ENCODE measurements around the gene WBP1.
A peak's percentile ranks its signal among the peaks of the same experiment; 100 is the strongest.

The WBP1 gene

GRCh38 chr2:74458132-74458937, at the start of gene WBP1:
TSS of gene WBP1 (plus strand) at chr2:74458438. CDS start at chr2:74458603, 165 bp downstream.
- peak; percentile 99 for DNase-seq

- DNase-seq = no peak
Observed at GRCh38 chr2:74413001-74413698, 45.1 kb upstream of the WBP1 start.

- DNase-seq = peak; percentile 12
Observed at GRCh38 chr2:74414441-74414840, 43.8 kb upstream of the WBP1 start.

- no peak for DNase-seq
Observed at GRCh38 chr2:74414881-74415761, 43.1 kb upstream of the WBP1 start.

DNA sequence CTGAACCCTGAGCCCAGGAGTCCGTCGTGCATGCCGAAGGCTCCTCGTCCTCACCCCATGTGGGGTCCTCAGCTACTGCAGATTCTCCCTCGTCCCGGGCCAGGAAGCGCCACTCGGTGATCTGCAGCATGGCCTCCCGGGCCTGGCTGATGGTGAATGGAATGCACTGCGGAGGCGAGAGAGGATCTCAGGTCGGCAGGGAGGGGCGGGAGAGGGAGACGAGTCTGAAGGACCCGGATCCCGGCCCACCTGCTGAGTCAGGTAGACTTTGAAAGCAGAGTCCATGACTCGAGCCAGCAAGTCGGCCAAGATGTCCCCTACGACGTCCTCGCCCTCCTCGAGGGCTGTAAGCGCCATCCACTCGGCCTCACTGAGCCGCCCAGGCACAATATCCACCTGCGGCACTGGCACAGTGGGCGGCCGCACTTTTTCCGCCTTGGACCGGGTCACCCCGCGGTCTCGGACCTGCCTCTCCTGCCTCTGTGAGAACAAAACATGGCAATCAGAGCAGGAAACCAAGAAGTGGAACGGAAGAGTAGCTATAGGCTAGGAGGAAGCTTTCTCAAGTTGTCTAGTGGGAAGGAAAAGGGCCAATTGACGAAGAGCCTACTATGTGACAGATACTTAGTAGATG, 42.4 kb upstream of the WBP1 start:
- DNase-seq = no peak

DNA sequence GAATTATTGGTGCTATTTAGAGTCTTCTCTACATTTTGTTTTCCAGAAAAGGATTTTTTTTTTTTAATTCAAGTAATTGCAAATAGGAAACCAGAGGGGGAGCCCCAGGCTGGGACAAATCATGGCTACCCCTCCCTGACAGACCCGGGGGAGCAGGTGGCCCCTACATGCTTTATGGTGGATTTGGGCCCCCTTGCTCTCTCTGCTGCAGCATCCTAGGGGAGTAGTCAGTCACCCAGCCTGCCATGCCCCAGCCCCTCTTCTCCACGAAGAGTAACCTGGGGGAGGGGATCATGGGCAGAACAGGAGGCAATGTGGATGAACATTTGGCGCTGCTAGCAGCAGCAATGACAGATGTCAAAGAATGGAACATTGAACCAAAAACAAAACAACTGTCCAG, 41.5 kb upstream of the WBP1 start:
- DNase-seq = no peak

GRCh38 chr2:74417197-74417596, 41.0 kb upstream of the WBP1 start:
- no peak for DNase-seq

DNA sequence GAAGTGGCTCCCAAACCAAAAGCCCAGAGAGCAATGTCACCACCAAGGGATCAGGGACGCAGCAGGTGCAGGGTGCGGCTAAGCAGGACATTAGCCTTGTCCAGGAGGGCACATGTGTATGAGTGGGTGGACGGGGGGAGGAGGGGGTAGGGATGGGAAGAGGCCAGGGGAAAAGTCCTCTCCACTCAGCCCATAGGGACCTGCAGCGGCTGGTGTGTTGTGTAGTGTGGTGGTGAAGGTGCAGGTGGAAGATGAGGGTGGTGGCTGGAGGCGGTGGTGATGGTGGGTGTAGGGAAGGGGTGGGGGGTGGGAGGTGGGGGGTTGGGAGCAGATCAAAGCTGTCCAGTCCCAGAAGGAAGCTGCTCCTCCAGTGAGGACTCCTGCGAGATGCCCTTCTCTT, 40.5 kb upstream of the WBP1 start:
- DNase-seq = no peak

- DNase-seq = no peak
Observed at GRCh38 chr2:74418312-74418711, 39.9 kb upstream of the WBP1 start.

DNA sequence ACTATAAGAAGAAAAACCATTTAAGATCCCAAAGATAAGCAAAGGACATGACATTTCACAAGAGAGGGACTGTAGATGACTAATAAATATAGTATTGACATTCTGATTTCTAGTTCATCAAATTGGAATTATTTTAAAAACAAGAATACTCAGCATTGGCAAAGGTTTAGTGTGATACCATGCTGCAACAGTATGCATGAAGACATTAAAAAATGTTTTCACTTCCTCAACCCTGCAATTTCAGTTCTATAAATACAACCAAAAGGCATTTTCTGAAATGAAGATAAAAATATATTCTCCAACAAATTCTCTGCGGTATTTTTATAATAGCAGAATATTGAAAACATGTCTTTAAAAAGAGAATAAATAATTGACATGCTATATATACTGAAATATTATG, 38.9 kb upstream of the WBP1 start:
- no peak for DNase-seq

DNA sequence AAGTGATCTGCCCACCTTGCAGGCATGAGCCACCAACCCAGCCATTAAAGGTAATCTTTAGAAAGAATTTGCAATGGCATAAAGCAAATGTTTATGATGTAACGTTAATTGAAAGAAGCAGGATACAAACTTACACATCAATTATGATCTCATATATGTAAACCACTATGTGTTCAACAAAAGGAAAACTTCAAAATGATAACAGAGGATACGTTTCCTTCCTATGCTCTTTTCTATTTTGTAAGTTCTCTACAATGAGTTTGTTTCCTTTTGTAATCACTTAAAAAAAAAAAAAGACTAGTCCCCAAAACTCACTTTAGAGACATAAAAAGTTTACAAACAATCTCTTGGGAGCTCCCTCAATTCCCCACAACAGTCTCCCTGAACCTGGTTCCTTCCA, 38.2 kb upstream of the WBP1 start:
- no peak for DNase-seq

GRCh38 chr2:74420443-74421103, 37.7 kb upstream of the WBP1 start:
- DNase-seq = peak; percentile 13

GRCh38 chr2:74421221-74421870, 36.9 kb upstream of the WBP1 start, which contains the start of the genes C2orf81 and WDR54:
TSS of gene C2orf81 (minus strand) at chr2:74421619. CDS start at chr2:74421560, 59 bp downstream.
TSS of gene WDR54 (plus strand) at chr2:74421730. CDS start at chr2:74422154, 424 bp downstream.
- DNase-seq = peak; percentile 97

DNA sequence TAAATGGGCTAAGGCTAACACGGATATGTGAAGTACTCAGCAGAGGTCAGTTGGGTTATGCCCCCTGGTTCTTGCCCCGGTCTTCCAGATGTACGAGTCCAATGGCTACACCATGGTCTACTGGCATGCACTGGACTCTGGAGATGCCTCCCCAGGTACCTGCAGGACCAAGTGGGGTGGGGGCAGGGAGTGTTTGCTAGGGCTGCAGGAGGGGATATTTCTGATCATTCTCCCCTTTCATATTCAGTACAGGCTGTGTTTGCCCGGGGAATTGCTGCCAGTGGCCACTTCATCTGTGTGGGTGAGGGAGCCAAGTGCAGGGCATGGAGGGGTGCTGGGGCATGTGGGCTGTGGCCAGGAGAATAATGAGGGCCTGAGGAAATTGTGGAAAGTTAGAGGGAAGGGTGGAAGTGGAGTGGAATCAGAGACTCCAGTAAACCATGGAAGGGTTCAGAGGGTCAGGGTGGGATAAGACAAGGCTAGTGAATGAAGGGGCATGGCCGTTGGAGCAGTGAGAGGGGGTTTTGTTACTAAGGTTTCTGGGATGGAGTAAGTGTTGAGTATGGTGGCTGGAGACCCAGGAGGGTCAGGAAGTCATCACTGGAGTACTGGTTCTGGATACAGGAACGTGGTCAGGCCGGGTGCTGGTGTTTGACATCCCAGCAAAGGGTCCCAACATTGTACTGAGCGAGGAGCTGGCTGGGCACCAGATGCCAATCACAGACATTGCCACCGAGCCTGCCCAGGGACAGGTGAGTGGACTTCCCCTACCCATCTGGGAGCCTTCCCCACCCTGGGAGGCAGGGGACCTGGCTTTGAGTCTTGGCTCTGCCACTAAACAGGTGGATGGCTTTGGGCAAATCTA, 34.8 kb upstream of the WBP1 start:
- no peak for DNase-seq

DNA sequence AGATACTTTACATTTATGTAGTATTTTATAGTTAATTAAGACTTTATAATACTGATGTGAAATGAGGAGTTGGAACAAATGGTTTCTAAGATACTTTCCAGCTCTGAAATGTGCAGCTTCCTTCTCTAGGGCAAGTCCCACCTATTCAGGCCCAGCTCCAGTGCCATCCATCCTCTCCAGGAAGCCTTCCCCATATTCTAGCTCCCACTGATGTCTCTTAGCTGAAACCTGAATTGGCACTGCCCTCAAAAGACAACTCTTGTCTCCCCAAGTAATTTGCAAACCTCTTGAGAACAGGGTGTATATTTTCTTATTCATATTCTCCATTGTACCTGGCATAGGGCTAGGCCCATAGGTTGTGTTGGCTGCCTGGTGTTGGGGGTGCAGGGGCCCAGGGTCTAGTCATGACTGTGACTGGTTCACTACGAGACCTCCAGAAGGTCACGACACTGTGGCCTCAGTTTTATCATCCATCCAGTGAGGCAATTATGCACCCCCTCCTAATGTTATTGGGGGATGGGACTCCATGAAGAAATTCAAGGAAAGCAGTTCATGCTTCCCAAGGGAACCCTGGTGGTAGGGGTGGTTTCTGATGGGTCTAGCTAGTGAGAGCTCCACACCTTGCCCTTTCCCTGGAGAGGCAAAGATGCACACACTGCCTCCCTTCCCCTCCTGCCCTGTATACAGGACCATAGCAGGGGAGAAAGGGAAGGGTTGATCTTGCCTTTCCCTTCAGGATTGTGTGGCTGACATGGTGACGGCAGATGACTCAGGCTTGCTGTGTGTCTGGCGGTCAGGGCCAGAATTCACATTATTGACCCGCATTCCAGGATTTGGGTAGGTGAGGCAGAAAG, 33.9 kb upstream of the WBP1 start:
- no peak for DNase-seq

DNA sequence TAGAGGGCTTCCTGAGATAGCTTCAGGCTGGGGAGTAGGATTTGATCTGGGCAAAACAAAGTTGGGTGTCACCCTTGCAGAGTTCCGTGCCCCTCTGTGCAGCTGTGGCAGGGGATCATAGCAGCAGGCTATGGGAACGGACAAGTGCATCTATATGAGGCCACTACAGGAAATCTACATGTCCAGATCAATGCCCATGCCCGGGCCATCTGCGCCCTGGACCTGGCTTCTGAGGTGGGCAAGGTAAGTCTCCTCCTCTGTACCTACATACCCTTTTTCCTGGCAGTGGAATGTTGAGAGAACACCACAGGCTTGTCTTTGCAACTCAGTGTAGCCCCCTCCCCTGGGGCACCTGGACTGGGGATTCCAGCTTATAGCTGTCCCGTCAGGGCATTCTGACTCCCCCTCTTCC, 33.2 kb upstream of the WBP1 start:
- DNase-seq = no peak

- DNase-seq = no peak
Observed at GRCh38 chr2:74425523-74425922, 32.7 kb upstream of the WBP1 start.

DNA sequence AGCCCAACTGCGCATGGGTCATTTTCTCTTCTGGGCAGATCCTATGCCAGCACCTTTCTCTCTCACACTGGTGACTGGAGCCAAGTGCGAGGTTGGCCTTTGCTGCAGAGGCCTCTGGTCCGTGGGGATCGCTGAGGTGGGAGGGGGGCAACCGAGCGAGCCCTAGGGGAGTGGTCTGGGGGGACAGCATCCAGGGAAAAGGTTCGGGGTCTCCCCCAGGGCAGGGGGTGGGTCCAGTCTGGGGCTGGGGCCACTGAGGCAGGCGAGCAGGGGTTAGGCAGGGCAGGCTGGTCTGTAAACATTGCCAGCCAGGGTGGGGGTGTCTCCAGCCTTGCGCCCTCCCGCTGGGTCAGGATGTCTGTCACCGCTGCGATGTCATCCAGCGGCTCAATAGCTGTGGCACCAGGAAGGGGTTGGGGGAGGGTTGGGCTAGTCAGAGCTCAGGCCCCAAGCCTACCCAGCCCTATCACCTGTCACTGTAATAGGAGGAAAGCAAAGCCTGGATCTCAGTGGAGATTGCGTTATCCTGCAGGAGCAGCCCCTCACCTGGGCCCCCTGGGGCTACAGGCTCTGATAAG, 32.0 kb upstream of the WBP1 start:
- DNase-seq = no peak

DNA sequence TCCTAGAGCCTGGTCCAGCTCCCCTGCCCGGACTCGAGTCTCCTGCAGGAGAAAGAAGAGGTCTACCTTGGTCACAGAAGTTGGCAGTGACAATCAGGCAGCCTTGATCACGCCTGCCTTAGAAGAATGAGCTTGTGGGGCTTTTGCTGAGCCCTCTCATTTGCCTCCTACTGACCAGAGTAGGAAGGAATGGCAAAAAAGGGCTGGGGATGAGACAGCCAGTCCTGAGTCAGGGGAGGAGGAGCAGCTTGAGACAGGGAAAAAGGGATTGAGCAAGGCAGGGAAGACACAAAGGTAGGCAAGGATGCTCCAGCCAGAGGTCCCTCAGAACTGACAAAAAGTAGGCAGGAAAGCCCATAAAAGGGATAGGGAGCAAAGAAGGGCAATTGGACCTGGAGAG, 30.7 kb upstream of the WBP1 start:
- no peak for DNase-seq
